B cell (primary cell): ENCODE data around the gene KLHL26.

Source experiments
- EZH2 ChIP-seq: IDR thresholded peaks from 2 replicates; pipeline ENCODE4 v1.6.1; 2012; ENCODE audit warnings: borderline replicate concordance, low read depth, mild to moderate bottlenecking, moderate library complexity, low read length; ENCODE audit not compliant: insufficient read depth, poor library complexity, severe bottlenecking
- TF ChIP-seq, protein P1 (sequence below): fragments of 200-600 bp; IDR thresholded peaks from one replicate; pipeline ENCODE4 v1.8.0; 2022; ENCODE audit warnings: antibody characterized with exemption, mild to moderate bottlenecking

GRCh38 chr19:18649371-18650020 is 12.7 kb downstream of the KLHL26 start:
- no peak for TF ChIP-seq EZH2
- TF ChIP-seq, protein P1, sequence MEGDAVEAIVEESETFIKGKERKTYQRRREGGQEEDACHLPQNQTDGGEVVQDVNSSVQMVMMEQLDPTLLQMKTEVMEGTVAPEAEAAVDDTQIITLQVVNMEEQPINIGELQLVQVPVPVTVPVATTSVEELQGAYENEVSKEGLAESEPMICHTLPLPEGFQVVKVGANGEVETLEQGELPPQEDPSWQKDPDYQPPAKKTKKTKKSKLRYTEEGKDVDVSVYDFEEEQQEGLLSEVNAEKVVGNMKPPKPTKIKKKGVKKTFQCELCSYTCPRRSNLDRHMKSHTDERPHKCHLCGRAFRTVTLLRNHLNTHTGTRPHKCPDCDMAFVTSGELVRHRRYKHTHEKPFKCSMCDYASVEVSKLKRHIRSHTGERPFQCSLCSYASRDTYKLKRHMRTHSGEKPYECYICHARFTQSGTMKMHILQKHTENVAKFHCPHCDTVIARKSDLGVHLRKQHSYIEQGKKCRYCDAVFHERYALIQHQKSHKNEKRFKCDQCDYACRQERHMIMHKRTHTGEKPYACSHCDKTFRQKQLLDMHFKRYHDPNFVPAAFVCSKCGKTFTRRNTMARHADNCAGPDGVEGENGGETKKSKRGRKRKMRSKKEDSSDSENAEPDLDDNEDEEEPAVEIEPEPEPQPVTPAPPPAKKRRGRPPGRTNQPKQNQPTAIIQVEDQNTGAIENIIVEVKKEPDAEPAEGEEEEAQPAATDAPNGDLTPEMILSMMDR: no peak
